ENCODE data around the gene PRXL2B.
"Not testable (repeated sequence)": the region's sequence is repeated elsewhere in the genome, so short reads cannot be mapped to it uniquely, and the experiment has no call there.

PRXL2B gene

GRCh38 chr1:2551544-2551943 is 35.0 kb upstream of the PRXL2B start:
- not testable (repeated sequence) for DNase-seq

GRCh38 chr1:2552189-2552588 is 34.4 kb upstream of the PRXL2B start:
- DNase-seq = no peak

DNA sequence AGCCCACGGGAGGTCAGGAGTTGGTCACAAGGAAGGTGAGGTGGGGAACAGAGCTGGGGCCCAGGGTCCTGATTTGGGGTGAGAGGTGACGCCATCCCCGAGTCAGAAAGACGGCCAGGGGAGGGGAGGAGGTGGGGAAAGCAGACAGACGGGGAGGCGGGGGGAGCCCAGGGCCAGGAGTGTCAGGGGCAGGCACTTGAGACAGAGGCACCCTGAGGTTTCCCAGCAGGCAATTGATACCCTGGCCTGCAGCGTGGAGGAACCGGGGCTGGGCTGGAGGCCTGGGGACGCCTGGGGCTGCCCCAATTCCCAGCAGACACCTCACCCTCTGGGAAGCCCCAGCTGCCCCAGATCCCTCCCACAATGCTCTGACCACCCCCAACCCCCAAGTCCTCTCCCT is 33.5 kb upstream of the PRXL2B start:
- not testable (repeated sequence) for DNase-seq

DNA sequence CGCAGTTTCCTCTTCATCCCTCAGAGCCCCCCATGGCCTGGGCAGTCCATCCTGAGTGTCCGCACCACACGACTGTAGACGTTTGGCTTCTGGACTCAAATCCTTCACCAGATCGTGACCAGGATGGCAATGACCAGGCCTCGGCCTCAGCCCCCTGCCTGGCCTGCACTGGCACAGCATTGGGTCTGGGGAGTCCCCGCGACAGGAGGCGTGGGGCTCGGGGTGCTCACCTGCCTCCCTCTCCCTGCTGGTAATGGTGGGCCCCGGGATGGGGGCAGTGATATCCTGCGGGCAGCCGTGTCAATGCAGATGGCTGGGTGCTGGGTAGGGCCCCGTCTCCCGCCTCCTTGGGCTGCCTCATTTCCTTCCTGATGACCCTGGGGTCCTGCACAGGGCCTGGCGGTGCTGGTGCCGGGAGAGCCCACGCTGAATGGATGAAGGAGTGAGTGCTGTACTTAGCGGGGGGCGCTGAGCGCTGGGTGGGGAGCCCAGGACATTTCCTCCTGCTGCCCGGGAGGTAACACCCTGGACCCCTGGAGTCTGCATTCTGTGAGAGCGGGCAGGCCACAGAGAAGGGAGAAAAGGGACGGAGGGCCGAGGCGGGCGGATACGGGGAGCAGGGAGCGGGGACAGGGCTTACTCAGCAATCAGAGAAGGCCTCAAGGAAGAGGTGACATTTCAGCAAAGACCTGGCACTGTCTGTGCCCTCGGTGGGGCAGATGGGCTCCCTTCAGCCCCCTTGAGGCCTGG is 32.5 kb upstream of the PRXL2B start:
- no peak for DNase-seq

DNA sequence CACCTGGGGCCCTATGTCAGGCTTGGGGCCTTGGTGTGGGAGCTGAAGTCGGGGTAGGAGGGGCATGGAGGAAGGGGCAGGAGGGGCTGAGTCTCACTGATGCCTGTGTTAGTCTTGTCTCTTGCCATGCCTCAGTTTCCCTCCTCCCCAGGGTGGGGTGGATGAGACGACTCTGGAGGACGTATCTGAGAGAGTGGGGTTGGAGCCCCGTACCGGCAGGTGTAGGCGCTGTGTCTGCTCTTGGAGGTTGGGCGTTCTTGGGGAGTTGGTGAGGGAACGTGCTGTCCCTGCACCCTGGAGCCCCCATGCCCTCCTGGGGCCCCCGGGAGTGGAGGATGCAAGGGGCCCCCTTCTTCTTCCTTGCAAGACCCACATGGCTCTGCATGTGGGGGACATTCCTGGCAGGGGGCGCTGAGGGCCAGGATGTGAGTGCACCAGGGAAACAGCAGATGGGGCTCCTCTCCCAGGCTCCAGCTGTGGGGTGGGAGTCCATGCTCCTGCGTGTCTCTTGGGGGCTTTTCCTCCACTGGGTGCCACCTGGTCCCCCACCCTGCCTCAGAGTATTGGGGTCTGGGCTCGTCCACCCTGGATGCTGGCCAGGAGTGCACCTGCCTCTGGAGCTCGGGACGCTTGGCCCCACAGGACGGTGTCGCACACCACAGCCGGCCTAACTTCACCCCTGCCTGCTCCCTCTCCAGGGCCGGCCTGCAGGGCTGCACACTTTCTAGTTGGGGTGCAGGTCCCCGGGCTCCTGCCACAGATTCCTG is 31.8 kb upstream of the PRXL2B start:
- DNase-seq = peak; percentile 78

DNA sequence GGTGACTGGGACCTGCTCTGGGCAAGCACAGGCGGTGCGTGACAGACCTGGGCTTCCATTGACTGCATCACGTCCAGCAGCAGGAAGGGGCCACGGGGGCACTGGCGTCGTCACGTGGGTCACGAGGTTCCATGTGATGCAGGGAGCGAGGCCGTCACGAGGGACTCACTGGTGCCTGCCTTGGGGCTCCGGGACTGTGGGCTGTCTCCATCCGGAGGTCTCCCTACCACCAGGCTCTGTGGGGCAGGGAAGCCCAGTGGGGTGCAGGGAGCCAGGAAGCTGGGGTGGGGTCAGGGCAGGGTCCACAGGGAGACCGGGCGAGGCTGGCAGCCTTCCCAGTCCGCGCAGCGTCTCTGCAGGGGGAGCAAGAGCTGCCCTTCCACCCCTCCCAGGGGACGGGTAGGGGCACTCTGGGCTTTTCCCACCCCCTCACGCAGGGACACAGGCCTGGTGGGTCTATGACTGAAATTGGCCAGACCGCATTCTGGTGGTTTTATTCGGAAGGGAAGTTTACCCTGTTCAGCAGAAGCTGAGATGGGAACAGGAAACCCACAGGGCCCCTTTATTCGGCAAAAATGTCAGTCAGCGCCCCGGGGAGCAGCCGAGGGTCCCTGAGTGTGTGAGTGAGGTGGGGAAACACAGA is 30.8 kb upstream of the PRXL2B start:
- DNase-seq = peak; percentile 76

DNA sequence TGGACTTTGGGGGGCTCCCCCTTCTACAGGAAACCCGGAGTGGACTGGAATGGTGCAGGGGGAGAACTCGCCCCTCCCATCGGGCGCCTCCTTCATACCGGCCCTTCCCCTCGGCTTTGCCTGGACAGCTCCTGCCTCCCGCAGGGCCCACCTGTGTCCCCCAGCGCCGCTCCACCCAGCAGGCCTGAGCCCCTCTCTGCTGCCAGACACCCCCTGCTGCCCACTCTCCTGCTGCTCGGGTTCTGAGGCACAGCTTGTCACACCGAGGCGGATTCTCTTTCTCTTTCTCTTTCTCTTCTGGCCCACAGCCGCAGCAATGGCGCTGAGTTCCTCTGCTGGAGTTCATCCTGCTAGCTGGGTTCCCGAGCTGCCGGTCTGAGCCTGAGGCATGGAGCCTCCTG is 30.3 kb upstream of the PRXL2B start, which contains the start of gene TNFRSF14:
Gene TNFRSF14 (plus strand): TSS at position 95 of the 401 bp plus-strand sequence. CDS start 294 bp downstream, at position 389.
- peak; percentile 76 for DNase-seq

DNA sequence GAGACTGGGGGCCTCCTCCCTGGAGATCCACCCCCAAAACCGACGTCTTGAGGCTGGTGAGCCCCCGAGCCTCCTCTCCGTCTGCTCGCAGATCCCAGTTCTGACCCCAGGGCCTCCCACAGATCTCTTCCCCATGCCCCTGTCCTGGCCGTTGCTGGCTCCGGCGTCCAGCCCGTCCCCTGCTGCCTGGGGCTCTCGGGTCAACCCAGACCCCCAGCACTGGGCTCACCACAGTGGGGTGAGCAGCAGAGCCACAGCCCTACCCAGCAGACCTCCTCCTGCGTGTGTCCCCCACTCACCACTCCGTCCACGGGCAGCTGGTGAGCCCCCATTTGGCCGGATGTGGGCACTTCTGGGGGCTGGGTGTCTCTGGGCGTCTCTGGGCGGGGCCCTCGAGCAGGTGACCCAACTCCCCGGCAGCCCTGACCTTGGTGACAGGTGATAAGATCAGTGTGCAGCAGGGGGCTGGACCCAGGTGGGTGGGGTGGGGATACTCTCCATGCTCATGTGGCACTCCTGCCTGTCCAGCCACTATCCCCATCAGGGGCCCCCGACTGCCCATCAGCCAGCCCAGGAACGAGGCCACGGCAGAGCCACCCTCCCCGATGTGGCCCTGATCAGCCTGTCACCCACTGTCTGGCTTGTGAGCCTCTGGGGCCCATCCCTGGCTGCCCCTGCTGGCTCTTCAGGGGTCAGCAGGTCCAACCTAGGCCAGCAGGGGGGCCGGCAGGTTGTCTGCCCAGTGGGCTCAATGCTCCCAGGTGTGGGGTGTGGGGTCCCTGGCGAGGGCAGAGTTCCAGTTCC is 29.7 kb upstream of the PRXL2B start:
- peak; percentile 55 for DNase-seq

DNA sequence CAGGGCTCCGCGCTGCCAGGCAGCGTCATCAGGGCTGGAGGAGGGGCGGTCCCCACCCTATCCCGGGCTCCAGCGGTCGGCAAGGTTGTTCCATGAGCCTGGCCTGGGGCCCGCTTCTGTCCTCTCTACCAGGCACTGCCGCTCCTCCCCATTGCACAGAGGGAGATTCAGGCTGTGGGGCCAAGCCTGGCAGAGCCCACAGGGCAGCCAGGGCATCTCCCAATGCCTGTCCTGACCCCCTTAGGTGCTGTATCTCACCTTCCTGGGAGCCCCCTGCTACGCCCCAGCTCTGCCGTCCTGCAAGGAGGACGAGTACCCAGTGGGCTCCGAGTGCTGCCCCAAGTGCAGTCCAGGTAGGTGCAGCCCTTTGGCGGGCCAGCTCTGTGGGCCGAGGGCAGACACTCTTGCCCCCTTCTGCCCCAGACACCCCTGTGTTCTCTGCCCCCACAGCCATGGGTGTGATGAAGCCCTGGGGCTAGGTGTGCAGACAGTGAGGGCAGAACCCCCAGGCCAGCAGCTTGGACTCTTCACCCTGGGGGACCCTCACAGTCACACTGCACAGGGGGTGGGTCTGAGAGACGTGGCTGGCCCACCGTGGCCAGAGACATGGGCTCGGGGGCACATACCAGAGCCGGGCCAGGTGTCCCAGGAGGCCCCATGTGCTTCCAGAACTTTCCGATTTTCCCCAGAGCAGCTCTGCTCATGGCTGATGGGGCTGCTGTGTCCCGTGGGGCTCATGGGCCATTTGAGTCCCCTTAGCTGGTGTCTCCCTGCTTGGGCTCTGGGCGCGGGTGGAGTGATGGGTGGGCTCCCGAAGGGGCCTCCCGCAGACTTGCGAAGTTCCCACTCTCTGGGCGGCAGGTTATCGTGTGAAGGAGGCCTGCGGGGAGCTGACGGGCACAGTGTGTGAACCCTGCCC is 28.8 kb upstream of the PRXL2B start:
- DNase-seq = no peak

DNA sequence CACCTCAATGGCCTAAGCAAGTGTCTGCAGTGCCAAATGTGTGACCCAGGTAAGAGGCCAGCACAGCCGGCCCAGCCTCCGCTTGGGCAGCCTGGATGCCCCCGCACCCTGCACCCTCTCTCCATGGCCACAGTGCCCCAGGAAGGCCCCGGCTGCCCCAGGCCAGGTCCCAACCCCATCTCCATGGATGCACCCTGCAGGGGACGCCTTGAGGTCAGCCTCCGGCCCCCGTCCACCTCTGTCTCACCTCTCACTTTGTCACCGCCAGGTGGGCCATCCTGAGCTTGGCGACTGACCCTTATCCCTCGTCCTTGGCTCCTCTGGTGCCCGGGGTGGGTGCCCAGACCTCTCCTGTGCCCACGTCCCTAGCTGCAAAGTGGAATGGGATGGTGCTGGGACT is 28.2 kb upstream of the PRXL2B start:
- no peak for DNase-seq

GRCh38 chr1:2558861-2559260 is 27.7 kb upstream of the PRXL2B start:
- no peak for DNase-seq

DNA sequence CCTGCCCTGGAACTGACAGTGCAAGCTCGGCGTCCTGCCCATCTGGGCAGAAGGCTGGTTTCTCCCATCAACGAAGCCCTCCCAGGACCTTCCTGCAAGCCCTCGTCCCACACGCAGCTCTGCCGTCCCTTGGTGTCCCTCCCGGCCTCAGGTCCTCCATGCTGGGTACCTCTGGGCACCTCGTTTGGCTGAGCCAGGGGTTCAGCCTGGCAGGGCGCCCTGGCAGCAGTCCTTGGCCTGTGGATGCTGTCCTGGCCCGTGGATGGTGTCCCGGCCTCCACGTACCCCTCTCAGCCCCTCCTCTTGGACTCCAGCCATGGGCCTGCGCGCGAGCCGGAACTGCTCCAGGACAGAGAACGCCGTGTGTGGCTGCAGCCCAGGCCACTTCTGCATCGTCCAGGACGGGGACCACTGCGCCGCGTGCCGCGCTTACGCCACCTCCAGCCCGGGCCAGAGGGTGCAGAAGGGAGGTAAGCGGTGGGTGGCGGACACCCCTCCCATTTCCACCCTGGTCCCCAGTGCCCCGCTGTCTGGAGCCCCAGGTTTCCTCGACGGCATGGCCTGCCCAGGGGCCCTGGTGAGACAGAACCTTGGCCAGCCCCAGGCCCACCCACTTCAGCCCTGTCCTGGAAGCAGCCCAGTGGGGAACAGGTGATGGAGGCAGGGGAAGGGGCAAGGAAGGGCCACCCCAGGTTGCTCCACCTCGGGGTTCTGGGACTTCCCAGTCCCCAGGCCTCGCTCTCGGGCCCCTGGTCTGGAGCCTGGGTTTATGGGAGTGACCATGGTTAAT is 26.9 kb upstream of the PRXL2B start:
- no peak for DNase-seq

GRCh38 chr1:2560299-2561073 is 26.1 kb upstream of the PRXL2B start:
- DNase-seq = no peak

GRCh38 chr1:2561446-2561845 is 25.1 kb upstream of the PRXL2B start:
- no peak for DNase-seq

DNA sequence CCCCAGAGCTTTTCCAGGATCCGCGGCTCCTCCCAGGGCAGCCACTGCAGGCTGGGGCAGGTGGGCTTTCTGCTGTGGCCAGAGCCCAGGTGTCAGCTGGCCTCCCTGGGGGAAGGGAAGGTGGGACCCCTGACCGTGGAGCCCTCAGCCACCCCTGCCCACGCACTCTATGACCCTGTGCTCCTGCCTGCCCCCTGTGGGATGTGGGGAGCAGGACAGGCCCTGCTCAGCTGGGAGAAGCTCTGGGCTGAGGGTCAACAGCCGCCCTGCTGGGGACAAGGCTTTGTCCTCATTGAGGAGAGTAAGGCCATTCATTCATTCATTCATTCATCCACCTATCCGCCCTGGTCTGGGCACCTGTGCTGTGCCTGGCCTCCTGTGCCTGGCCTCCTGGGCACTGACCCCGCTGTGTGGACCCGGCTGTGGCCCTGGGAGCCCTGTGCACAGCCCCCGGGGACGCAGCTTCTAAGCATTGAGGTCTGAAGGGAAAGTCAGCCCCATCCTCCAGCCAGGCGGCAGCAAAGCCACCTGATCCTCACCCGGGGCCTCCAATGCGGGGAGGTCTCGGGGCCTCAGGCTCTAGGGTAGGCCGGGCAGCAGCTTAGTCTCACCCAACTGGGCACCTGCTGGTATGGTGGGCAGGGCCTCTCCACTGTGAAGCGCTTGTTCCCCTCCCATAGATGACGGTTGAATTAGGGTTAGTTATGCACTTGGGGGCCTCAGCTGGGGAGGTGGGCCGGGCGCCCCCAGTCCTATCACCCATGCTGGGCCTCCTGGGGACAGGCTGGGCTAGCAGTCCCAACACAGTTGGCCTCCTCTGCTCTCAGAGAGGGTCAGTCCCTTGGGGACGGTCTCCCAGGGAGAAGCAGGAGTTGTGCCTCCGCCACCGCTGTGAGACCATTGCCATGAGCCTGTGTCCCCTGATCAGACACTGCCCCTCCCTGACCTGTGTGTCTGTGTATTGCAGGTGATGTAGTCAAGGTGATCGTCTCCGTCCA is 24.4 kb upstream of the PRXL2B start:
- peak; percentile 44 for DNase-seq

GRCh38 chr1:2563205-2563604 is 23.4 kb upstream of the PRXL2B start:
- DNase-seq = no peak

GRCh38 chr1:2564006-2564814 is 22.4 kb upstream of the PRXL2B start:
- DNase-seq = no peak

Measured in CD4-positive, alpha-beta T cell treated with Interleukin-17A for 4 hours (primary cell).